NK-92 treated with Interleukin-12 subunit alpha and Interleukin-12 subunit beta, amount 100 ng/mL, for 24 hours (cell line): ENCODE measurements around the gene TJAP1.
"Not testable (repeated sequence)": the region's sequence is repeated elsewhere in the genome, so short reads cannot be mapped to it uniquely, and the experiment has no call there.

Source experiments
- DNase-seq: peaks from one replicate; lab custom pipeline; 2025; lab: John Stamatoyannopoulos, UW

The TJAP1 gene

GRCh38 chr6:43539409-43539808 is 62.0 kb downstream of the TJAP1 start:
- DNase-seq = not testable (repeated sequence)

GRCh38 chr6:43540507-43540906 is 63.1 kb downstream of the TJAP1 start:
- no peak for DNase-seq

GRCh38 chr6:43541774-43542471 is 64.6 kb downstream of the TJAP1 start:
- no peak for DNase-seq

GRCh38 chr6:43544461-43544860 is 67.1 kb downstream of the TJAP1 start:
- no peak for DNase-seq

- no peak for DNase-seq
These were observed 69.9 kb downstream of the TJAP1 start for GRCh38 chr6:43547222-43547621.
